Cardiac muscle cell (in vitro differentiated cells and primary cell): ENCODE data around the gene SBNO2. TPM values are rescaled to one million over a fixed set of nuclear protein-coding genes. Genes with fewer than 3 reads are reported as not detected.

Experiments
- DNase-seq, 2 donors: peaks; one replicate each; pipeline versions ENCODE4 v3.0.0 to v3.0.0-alpha.2; 2010 to 2017; ENCODE audit warnings: low read depth in 1 of 2, low spot score in 1 of 2
- H3K27ac ChIP-seq: fragments of 200-600 bp; sonication (generic); 2 replicates; pipeline ENCODE4 v1.5.1; 2016
- H3K27me3 ChIP-seq: fragments of 200-600 bp; sonication (generic); 2 replicates; pipeline ENCODE4 v1.6.0; 2016; ENCODE audit warnings: control low read depth
- H3K36me3 ChIP-seq: fragments of 200-600 bp; sonication (generic); 2 replicates; pipeline ENCODE4 v1.5.1; 2016; ENCODE audit warnings: control low read depth
- H3K4me1 ChIP-seq: fragments of 200-600 bp; sonication (generic); 2 replicates; pipeline ENCODE4 v1.8.1; 2017; ENCODE audit warnings: low read depth, mild to moderate bottlenecking, mixed run types
- H3K4me3 ChIP-seq: fragments of 200-600 bp; sonication (generic); 2 replicates; pipeline ENCODE4 v1.5.1; 2016; ENCODE audit warnings: mild to moderate bottlenecking
- H3K9me3 ChIP-seq: fragments of 200-600 bp; sonication (generic); 2 replicates; pipeline ENCODE4 v1.5.1; 2017; ENCODE audit warnings: low read depth, mild to moderate bottlenecking, control low read depth
- polyA plus RNA-seq: library from polyadenylated mRNA; unstranded; fragments of >200 nt; fragmentation: Nextera tagmentation; extraction: Ambion mirVana; gene quantifications from 2 replicates; pipeline ENCODE4 v1.2.1, GENCODE V29; 2016
- total RNA-seq: library from RNA; depleted of rRNA; stranded (reverse); fragments of >200 nt; gene quantifications from 2 replicates; pipeline ENCODE4 v1.2.3, GENCODE V29; 2016
- TF ChIP-seq, protein P1 (sequence below): IDR thresholded peaks from 2 replicates; pipeline ENCODE4 v1.5.1; 2012; ENCODE audit warnings: low read depth, mild to moderate bottlenecking, low read length

SBNO2 gene
- total and polyA plus RNA-seq, 2 experiments from 2014 or later = 11.8 to 28.5 TPM

DNA sequence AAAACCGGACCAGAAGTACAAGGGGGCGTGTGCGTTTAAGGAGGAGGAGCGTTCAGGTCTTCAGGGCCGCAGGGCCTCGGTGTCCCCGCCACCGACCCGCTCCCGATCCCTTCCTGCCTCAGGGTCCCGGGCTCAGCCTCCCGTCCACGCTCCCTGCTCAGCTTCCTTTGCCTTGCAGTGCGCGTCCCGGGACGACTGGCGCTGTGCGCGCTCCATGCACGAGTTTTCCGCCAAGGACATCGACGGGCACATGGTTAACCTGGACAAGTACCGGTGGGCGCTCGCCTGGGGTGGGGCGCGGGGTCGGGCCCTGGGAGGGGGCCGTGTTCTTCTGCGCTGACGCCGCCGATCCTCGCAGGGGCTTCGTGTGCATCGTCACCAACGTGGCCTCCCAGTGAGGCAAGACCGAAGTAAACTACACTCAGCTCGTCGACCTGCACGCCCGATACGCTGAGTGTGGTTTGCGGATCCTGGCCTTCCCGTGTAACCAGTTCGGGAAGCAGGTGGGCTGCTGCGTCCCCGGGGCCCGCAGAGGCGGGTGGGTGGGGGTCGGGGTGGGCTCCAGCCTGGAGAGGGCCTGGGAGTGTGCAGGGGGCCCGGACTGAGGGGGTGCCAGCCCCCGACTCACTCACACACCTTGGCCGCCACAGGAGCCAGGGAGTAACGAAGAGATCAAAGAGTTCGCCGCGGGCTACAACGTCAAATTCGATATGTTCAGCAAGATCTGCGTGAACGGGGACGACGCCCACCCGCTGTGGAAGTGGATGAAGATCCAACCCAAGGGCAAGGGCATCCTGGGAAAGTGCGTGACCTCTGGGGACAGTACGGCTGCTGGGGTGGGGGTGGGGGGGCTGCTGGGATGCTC, 68.8 kb downstream of the SBNO2 start:
- TF ChIP-seq, protein P1, sequence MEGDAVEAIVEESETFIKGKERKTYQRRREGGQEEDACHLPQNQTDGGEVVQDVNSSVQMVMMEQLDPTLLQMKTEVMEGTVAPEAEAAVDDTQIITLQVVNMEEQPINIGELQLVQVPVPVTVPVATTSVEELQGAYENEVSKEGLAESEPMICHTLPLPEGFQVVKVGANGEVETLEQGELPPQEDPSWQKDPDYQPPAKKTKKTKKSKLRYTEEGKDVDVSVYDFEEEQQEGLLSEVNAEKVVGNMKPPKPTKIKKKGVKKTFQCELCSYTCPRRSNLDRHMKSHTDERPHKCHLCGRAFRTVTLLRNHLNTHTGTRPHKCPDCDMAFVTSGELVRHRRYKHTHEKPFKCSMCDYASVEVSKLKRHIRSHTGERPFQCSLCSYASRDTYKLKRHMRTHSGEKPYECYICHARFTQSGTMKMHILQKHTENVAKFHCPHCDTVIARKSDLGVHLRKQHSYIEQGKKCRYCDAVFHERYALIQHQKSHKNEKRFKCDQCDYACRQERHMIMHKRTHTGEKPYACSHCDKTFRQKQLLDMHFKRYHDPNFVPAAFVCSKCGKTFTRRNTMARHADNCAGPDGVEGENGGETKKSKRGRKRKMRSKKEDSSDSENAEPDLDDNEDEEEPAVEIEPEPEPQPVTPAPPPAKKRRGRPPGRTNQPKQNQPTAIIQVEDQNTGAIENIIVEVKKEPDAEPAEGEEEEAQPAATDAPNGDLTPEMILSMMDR = no peak

GRCh38 chr19:1104311-1105007, 69.6 kb downstream of the SBNO2 start:
- H3K27ac ChIP-seq = peak overlapping the region; percentile 97
- peaks cover 28% of the 10 kb centered on the region for H3K4me1 ChIP-seq
- DNase-seq = peak; percentile 80 to 90
- no peaks in the 10 kb centered on the region for H3K9me3 ChIP-seq
- no peaks in the 10 kb centered on the region for H3K27me3 ChIP-seq
- TF ChIP-seq, protein P1 = no peak
- H3K4me3 ChIP-seq = peak overlapping the region; percentile 97
- H3K36me3 ChIP-seq = peaks cover 10% of the 10 kb centered on the region

More for the DNA sequence above, 68.8 kb downstream of the SBNO2 start:
- peaks cover 28% of the 10 kb centered on the region for H3K4me1 ChIP-seq
- H3K4me3 ChIP-seq = peak overlapping the region; percentile 97
- DNase-seq = peak; percentile 53 to 63
- H3K27ac ChIP-seq = peak overlapping the region; percentile 97
- peaks cover 10% of the 10 kb centered on the region for H3K36me3 ChIP-seq
- H3K9me3 ChIP-seq = no peaks in the 10 kb centered on the region
- no peaks in the 10 kb centered on the region for H3K27me3 ChIP-seq

GRCh38 chr19:1103708-1104310, 70.3 kb downstream of the SBNO2 start, which contains the start of gene GPX4:
TSS of gene GPX4 (plus strand) at chr19:1103994. CDS start at chr19:1104044, 50 bp downstream.
- DNase-seq = peak; percentile 100
- Histone ChIP-seq H3K36me3 (peaks cover 10% of the 10 kb centered on the region), H3K27me3 (no peaks in the 10 kb centered on the region), H3K4me1 (peaks cover 28% of the 10 kb centered on the region), H3K9me3 (no peaks in the 10 kb centered on the region), H3K4me3 (peak within 1 kb of the TSS; percentile 97), H3K27ac (peak within 1 kb of the TSS; percentile 97)
- TF ChIP-seq, protein P1 = no peak

DNA sequence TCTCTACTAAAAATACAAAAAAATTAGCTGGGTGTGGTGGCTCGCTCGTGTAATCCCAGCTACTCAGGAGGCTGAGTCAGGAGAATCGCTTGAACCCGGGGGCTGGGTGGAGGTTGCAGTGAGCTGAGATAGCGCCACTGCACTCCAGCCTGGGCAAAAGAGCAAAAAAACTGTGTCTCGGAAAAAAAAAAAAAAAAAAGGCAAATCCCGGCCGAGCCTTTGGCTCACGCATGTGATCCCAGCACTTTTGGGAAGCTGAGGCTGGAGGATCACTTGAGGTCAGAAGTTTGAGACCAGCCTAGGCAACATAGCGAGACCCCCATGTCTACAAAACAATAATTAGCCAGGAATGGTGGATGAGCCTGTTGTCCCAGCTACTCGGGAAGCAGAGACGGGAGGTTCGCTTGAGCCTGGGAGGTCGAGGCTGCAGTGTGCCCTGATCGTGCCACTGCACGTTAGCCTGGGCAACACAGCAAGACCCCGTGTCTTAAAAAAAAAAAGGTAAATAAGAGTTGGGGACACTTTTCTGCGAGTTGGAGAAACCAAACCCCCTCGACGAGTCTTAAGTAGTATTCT, 70.8 kb downstream of the SBNO2 start:
- H3K27me3 ChIP-seq = no peaks in the 10 kb centered on the region
- peaks cover 10% of the 10 kb centered on the region for H3K36me3 ChIP-seq
- H3K9me3 ChIP-seq = no peaks in the 10 kb centered on the region
- TF ChIP-seq, protein P1 = no peak
- H3K27ac ChIP-seq = peak overlapping the region; percentile 92
- DNase-seq = peak in 1 of 2 donors; percentile 38
- H3K4me3 ChIP-seq = peak overlapping the region; percentile 4
- peaks cover 28% of the 10 kb centered on the region for H3K4me1 ChIP-seq
